ENCODE data around the gene KISS1.

- TF ChIP-seq CTCF (IDR thresholded peaks at IDR 0.05) (no peak), POLR2A (IDR thresholded peaks at IDR 0.05) (no peak)
Measured at GRCh38 chr1:204227996-204228785, 31.9 kb upstream of the KISS1 start.

All from adrenal gland (tissue), 5 donors.